ENCODE data around the gene ETV3. TPM values are rescaled to one million over a fixed set of nuclear protein-coding genes. Genes with fewer than 3 reads are reported as not detected.

ETV3 gene
- total and polyA plus RNA-seq, 2 of the 13 experiments (the other 11 are each of a cell fraction or from before 2014, with no cell fraction given), result 4.2 to 5.8 TPM

- TF ChIP-seq, protein P1, sequence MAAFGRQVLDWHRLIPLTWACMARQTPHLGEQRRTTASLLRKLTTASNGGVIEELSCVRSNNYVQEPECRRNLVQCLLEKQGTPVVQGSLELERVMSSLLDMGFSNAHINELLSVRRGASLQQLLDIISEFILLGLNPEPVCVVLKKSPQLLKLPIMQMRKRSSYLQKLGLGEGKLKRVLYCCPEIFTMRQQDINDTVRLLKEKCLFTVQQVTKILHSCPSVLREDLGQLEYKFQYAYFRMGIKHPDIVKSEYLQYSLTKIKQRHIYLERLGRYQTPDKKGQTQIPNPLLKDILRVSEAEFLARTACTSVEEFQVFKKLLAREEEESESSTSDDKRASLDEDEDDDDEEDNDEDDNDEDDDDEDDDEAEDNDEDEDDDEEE (CRISPR knock-in tag; IDR thresholded peaks at IDR 0.05), result no peak
- TF ChIP-seq ZNF576 (CRISPR knock-in tag; IDR thresholded peaks at IDR 0.05) (no peak), ZNF431 (CRISPR knock-in tag; IDR thresholded peaks at IDR 0.05; ENCODE audit: borderline replicate concordance, low read depth) (no peak), ZZZ3 (CRISPR knock-in tag; IDR thresholded peaks at IDR 0.05; ENCODE audit: borderline replicate concordance) (0 out of 2 replicates have a peak, but pooled peaks have one; percentile 13), ZNF292 (CRISPR knock-in tag; IDR thresholded peaks at IDR 0.05; ENCODE audit: borderline replicate concordance, low read depth) (no peak), SOX13 (IDR thresholded peaks at IDR 0.05) (no peak), SOX13 (CRISPR knock-in tag; conservative IDR thresholded peaks at IDR 0.05 in 1 of 2, IDR thresholded peaks at IDR 0.05 in 1 of 2) (no peak), ZNF33B (CRISPR knock-in tag; IDR thresholded peaks at IDR 0.05) (no peak), ZNF543 (CRISPR knock-in tag; IDR thresholded peaks at IDR 0.05) (peak; percentile 4; the same call in 1 of the 2 replicates), ZNF792 (CRISPR knock-in tag; IDR thresholded peaks at IDR 0.05) (no peak), ZNF275 (CRISPR knock-in tag; IDR thresholded peaks at IDR 0.05; ENCODE audit: borderline replicate concordance) (no peak), FOXC1 (CRISPR knock-in tag; IDR thresholded peaks at IDR 0.05; ENCODE audit: borderline replicate concordance) (no peak), ZNF772 (CRISPR knock-in tag; IDR thresholded peaks at IDR 0.05) (no peak)
- TF ChIP-seq, protein P2, sequence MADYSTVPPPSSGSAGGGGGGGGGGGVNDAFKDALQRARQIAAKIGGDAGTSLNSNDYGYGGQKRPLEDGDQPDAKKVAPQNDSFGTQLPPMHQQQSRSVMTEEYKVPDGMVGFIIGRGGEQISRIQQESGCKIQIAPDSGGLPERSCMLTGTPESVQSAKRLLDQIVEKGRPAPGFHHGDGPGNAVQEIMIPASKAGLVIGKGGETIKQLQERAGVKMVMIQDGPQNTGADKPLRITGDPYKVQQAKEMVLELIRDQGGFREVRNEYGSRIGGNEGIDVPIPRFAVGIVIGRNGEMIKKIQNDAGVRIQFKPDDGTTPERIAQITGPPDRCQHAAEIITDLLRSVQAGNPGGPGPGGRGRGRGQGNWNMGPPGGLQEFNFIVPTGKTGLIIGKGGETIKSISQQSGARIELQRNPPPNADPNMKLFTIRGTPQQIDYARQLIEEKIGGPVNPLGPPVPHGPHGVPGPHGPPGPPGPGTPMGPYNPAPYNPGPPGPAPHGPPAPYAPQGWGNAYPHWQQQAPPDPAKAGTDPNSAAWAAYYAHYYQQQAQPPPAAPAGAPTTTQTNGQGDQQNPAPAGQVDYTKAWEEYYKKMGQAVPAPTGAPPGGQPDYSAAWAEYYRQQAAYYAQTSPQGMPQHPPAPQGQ (CRISPR knock-in tag; IDR thresholded peaks at IDR 0.05; ENCODE audit: borderline replicate concordance), result no peak
- TF ChIP-seq, protein P3, sequence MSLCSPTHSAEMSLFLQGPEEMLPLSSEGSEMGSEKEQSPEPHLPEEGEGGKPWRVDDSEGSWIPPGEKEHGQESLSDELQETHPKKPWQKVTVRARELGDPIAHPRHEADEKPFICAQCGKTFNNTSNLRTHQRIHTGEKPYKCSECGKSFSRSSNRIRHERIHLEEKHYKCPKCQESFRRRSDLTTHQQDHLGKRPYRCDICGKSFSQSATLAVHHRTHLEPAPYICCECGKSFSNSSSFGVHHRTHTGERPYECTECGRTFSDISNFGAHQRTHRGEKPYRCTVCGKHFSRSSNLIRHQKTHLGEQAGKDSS (CRISPR knock-in tag; IDR thresholded peaks at IDR 0.05; ENCODE audit: borderline replicate concordance, low read depth), result no peak
Observed at GRCh38 chr1:157137408-157138219, 581 bp downstream of the ETV3 start (continued).
